Panc1 (cell line): ENCODE results near the gene JMJD1C. TPM values are rescaled to one million over a fixed set of nuclear protein-coding genes. Genes with fewer than 3 reads are reported as not detected.

Experiments
- ATAC-seq: fragments of 200-7000 bp; cut with Tn5 transposase; 2 replicates; pipeline ENCODE4 v1.9.1; 2020; ENCODE audit warnings: mild to moderate bottlenecking, moderate library complexity
- BruUV-seq: library from RNA; stranded (reverse); fragments of 400-500 nt; replicated peaks from 2 replicates; lab custom pipeline; 2021; lab: Mats Ljungman, UMichigan
- CTCF ChIA-PET: fragments of 300-600 bp; sonication (Branson Sonifier 250); formaldehyde crosslinking; loops from one replicate; lab custom pipeline; 2022; ENCODE audit warnings: antibody characterized with exemption; lab: Charles Lee
- POLR2A ChIA-PET: fragments of 300-600 bp; sonication (Branson Sonifier 250); formaldehyde crosslinking; loops from one replicate; lab custom pipeline; 2022; ENCODE audit warnings: antibody characterized with exemption; lab: Charles Lee
- DNase-seq: peaks from one replicate; pipeline ENCODE4 v3.0.0-alpha.2; 2010; ENCODE audit warnings: low read depth, low spot score
- H3K27ac ChIP-seq: 2 replicates; pipeline ENCODE4 v1.5.1; 2011; ENCODE audit warnings: mild to moderate bottlenecking, low read length, inconsistent platforms
- H3K27me3 ChIP-seq: fragments of 200-500 bp; sonication (Bioruptor generic); 2 replicates; pipeline ENCODE4 v1.6.0; 2014; ENCODE audit warnings: low read length, inconsistent platforms; ENCODE audit not compliant: control insufficient read depth, insufficient read depth
- H3K36me3 ChIP-seq: fragments of 200-500 bp; sonication (Bioruptor generic); 2 replicates; pipeline ENCODE4 v1.5.1; 2014; ENCODE audit warnings: inconsistent platforms, mild to moderate bottlenecking, low read length, moderate library complexity; ENCODE audit not compliant: control insufficient read depth, insufficient read depth
- H3K4me1 ChIP-seq: 2 replicates; pipeline ENCODE4 v1.5.1; 2011; ENCODE audit warnings: inconsistent platforms, mild to moderate bottlenecking, low read length, moderate library complexity; ENCODE audit not compliant: control insufficient read depth, insufficient read depth
- H3K4me3 ChIP-seq, 2 experiments: 2 replicates each; pipeline ENCODE4 v1.5.1; 2011 to 2012; ENCODE audit warnings: low read depth in 2 of 2, low read length in 2 of 2, mild to moderate bottlenecking in 2 of 2, inconsistent platforms in 1 of 2, moderate library complexity in 1 of 2
- H3K9me3 ChIP-seq: fragments of 200-500 bp; sonication (Bioruptor generic); 2 replicates; pipeline ENCODE4 v1.5.1; 2014; ENCODE audit warnings: low read depth, mild to moderate bottlenecking, inconsistent platforms, low read length, moderate library complexity; ENCODE audit not compliant: control insufficient read depth, insufficient read depth
- CTCF ChIP-seq: fragments of 450-650 bp; IDR thresholded peaks from 2 replicates; pipeline ENCODE4 v1.5.1; 2017; ENCODE audit warnings: mild to moderate bottlenecking
- POLR2AphosphoS5 ChIP-seq: IDR thresholded peaks from 2 replicates; pipeline ENCODE4 v1.6.1; 2012; ENCODE audit warnings: mild to moderate bottlenecking, low read depth, low read length, moderate library complexity
- REST ChIP-seq, 2 experiments: IDR thresholded peaks; 2 replicates each; pipeline ENCODE4 v1.6.1; 2011 to 2012; ENCODE audit warnings: low read depth in 2 of 2, control low read depth in 1 of 2, low read length in 1 of 2, mild to moderate bottlenecking in 1 of 2, moderate library complexity in 1 of 2; ENCODE audit not compliant: insufficient read depth in 1 of 2
- SIN3A ChIP-seq: IDR thresholded peaks from 2 replicates; pipeline ENCODE4 v1.6.1; 2012; ENCODE audit warnings: low read depth, mild to moderate bottlenecking, low read length, moderate library complexity, borderline replicate concordance; ENCODE audit not compliant: insufficient read depth
- TCF7L2 ChIP-seq: IDR thresholded peaks from 2 replicates; pipeline ENCODE4 v1.6.1; 2011; ENCODE audit warnings: mild to moderate bottlenecking, low read depth, low read length, inconsistent platforms
- in situ Hi-C: cut with HindIII; loops from 2 replicates; pipeline ENCODE4 v1.10.0; 2016; ENCODE audit warnings: low sequenced_read_pairs, low pct_unique_long_range_greater_than_20kb
- intact Hi-C: fragments of 100-400 bp; cut with micrococcal nuclease; formaldehyde crosslinking; loops from one replicate; pipeline ENCODE4 v1.10.0; 2022; ENCODE audit not compliant: unreplicated experiment
- total RNA-seq: library from RNA; stranded (reverse); gene quantifications from one replicate; pipeline ENCODE4 v1.2.1, GENCODE V29; 2021; ENCODE audit not compliant: unreplicated experiment

JMJD1C gene
- total RNA-seq, 1 experiment from 2014 or later: 88.3 TPM

- POLR2A ChIA-PET: no interaction called here
- intact Hi-C loops: no loop called here
- CTCF ChIA-PET: no interaction called here
Measured at GRCh38 chr10:63364918-63365317, 100.9 kb downstream of the JMJD1C start.

GRCh38 chr10:63363951-63364350 is 101.8 kb downstream of the JMJD1C start:
- Histone ChIP-seq H3K27me3 (no peaks in the 10 kb centered on the region), H3K36me3 (no peaks in the 10 kb centered on the region), H3K9me3 (no peaks in the 10 kb centered on the region), H3K27ac (no peak overlapping the region), H3K4me3 (no peak overlapping the region), H3K4me1 (no peaks in the 10 kb centered on the region)
- no TSS peak for BruUV-seq
- TF ChIP-seq POLR2AphosphoS5 (no peak), TCF7L2 (no peak), CTCF (no peak), REST (IDR thresholded peaks at IDR 0.05; ENCODE audit: insufficient read depth in 1 of 2, low read depth in 2 of 2, low read length in 1 of 2) (no peak), SIN3A (no peak)
- DNase-seq (no peak), ATAC-seq (no peak)
- intact Hi-C loops: no loop called here
- POLR2A ChIA-PET: interaction anchor here (0.6 kb wide), 1 partner anchor 9 kb away, joined by 3 read pairs; no protein-coding TSS in a partner anchor
- CTCF ChIA-PET: no interaction called here
- in situ Hi-C loops: no loop called here

More at GRCh38 chr10:63364918-63365317, 100.9 kb downstream of the JMJD1C start:
- Histone ChIP-seq H3K27me3 (no peaks in the 10 kb centered on the region), H3K36me3 (no peaks in the 10 kb centered on the region), H3K27ac (no peak overlapping the region), H3K4me3 (no peak overlapping the region), H3K4me1 (no peaks in the 10 kb centered on the region), H3K9me3 (no peaks in the 10 kb centered on the region)
- in situ Hi-C loops: no loop called here
- DNase-seq (no peak), ATAC-seq (no peak)
- TSS peak; percentile 22 for BruUV-seq
- TF ChIP-seq CTCF (no peak), SIN3A (no peak), TCF7L2 (no peak), POLR2AphosphoS5 (no peak), REST (IDR thresholded peaks at IDR 0.05; ENCODE audit: insufficient read depth in 1 of 2, low read depth in 2 of 2, low read length in 1 of 2) (no peak)
